GM21367 (cell line): ENCODE data around the gene SPOCK1.

Experiments used
- ATAC-seq: cut with Tn5 transposase; IDR thresholded peaks from one replicate; pipeline ENCODE4 v1.9.1; 2021; ENCODE audit not compliant: unreplicated experiment

The SPOCK1 gene

DNA sequence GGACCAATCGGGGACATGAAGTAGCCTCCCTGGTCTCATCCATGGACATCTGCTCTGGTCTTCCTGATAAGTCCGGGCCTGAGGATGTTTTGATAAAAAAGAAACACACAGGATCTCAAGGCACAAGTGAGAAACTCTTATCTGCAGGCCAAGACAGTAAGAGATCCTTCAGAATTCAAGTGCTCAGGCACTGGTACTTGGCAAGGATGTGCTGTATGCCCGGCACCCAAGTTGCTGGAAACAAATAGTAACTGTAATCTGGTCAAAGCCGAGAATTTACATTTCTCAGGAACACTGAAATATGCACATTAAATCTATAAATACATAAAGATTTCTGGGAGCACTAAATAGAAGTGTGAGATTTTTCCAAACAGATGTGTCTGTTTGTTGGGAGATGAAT lies 165.7 kb downstream of the SPOCK1 start:
- ATAC-seq = no peak

- ATAC-seq = no peak
Measured at GRCh38 chr5:137332296-137332695, 166.8 kb downstream of the SPOCK1 start.

GRCh38 chr5:137329586-137330296 lies 169.4 kb downstream of the SPOCK1 start:
- no peak for ATAC-seq

GRCh38 chr5:137328991-137329390 lies 170.1 kb downstream of the SPOCK1 start:
- no peak for ATAC-seq

DNA sequence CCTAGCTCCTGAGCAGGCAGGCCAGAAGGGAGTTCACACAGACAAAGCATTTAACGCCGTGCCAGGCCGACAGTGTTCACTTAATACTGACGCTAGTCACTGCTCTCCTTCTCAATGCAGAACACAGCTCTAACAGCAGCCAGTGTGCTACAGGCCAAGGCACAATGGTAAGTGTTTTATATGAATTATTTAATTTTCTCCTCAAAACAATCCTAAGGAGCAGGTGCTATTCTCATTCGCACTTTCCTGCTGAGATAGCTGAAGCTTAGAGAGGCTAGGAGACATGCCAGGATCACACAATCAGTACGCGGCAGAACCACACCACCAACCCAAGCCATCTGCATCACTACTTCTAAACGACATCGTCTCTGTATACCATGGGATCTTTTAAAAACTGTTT lies 170.7 kb downstream of the SPOCK1 start:
- ATAC-seq = no peak

DNA sequence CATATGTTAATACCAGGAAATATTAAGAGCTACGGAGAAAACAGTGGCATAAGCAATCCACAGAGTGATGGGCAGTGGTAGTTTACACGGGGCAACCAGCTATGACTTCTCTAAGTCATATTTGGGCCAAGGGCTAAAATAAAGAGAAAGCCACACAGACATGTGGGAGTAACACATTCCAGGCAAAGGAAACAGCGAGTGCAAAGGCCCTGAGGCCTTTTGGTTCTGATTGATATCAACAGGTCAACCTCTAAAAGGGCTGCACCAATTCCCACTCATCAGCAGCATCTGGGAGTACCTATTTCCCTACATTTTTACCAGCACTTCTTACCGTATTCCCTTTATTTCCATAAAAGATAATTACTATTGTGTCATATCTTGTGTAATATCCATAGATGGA lies 173.4 kb downstream of the SPOCK1 start:
- ATAC-seq = no peak

GRCh38 chr5:137320056-137321045 lies 178.8 kb downstream of the SPOCK1 start:
- ATAC-seq = no peak

DNA sequence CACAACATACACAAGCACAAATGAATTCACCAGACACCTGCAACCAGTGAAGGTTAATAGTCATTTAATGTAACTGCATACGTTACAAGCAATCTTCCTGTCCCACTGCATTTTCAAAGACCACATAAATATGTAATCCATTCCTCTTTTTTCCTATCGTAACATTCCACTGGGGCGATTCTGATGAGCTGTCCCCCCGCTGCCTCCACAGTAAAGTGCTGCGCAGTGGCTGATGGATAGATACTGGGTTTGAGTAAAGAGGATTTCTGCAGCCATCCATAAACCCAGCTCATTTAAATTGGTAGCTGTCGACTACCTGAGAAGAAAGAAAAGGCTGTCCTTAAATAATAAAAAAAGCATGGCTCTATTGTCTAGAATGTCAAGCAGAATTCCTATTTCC lies 181.1 kb downstream of the SPOCK1 start:
- no peak for ATAC-seq

GRCh38 chr5:137316346-137316736 lies 182.8 kb downstream of the SPOCK1 start:
- no peak for ATAC-seq

DNA sequence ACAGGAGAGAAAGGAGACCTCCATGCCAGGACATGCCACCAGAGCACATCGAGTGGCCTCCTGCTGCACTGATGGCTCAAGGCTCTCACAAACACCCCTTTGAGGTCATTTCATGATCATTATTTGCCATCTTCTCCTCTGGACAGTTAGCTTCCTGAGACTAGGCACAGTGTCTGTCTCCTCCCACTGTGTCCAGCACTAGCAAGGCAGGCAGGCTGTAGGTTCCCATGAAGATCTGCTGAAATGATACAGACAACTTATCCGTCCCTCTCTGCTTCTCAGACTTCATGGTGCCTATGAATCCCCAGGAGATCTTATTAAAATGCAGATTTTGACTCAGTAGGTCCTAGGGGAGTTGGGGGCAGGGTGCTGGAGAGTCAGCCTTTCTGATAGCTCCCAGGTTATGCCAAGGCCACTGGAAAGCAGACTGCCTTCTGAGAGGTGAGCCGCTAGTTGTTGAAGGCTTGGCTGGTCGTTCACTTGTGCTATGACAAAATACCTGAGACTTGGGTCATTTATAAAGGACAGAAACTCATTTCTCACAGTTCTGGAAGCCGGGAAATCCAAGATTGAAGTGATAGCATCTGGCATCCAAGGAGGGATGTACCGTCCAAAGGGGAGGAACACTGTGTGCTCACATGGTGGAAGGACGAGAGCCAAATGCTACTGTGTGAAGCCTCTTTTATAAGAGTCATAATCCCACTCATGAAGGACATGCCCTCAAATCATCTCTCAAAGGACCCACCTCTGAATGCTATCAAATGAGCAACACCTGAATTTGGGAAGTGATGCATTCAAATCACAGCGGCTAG lies 183.4 kb downstream of the SPOCK1 start:
- no peak for ATAC-seq

GRCh38 chr5:137315109-137315508 lies 184.0 kb downstream of the SPOCK1 start:
- no peak for ATAC-seq

GRCh38 chr5:137313526-137314175 lies 185.5 kb downstream of the SPOCK1 start:
- no peak for ATAC-seq

DNA sequence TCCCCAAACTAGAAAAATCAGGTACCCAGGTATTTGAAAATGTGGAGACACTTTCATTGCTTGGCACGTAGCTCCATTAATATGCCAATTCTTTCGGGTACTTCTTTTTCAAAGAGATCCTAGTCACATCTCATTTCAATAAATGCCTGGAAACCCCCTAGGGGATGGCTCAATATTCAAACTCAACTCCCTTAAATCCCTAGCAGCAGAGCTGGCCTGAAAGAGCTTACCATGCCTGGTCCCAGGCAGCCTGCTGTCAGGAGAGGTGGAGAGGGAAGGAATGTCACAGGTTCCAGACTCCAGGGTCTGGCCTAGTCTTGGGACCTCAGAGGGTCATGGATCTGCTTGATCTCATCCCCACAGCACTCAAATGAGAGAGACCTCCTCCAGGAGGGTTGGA lies 187.1 kb downstream of the SPOCK1 start:
- no peak for ATAC-seq

GRCh38 chr5:137310051-137310730 lies 188.9 kb downstream of the SPOCK1 start:
- no peak for ATAC-seq

GRCh38 chr5:137309290-137309689 lies 189.8 kb downstream of the SPOCK1 start:
- no peak for ATAC-seq

DNA sequence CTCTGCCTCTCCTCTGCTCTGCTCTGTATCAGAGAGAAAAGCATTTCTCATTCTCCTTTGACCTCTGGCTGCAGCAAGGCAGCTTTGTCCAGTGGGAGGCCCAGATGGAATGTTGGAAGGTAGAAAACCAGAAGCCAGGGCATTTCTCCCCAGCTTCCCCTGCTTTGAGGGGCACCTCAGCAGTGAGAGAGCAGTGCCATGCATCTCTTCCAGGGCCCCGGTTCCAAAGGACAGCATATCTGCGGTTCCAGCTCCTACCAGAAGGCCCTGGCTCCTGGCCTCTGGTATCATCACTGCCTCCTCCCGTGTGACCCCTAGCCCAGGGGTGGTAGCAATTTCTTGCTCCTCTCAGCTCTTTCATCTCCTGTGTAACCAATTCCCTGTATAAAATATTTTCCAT lies 190.8 kb downstream of the SPOCK1 start:
- no peak for ATAC-seq

- no peak for ATAC-seq
Measured at GRCh38 chr5:137306903-137307302, 192.2 kb downstream of the SPOCK1 start.

DNA sequence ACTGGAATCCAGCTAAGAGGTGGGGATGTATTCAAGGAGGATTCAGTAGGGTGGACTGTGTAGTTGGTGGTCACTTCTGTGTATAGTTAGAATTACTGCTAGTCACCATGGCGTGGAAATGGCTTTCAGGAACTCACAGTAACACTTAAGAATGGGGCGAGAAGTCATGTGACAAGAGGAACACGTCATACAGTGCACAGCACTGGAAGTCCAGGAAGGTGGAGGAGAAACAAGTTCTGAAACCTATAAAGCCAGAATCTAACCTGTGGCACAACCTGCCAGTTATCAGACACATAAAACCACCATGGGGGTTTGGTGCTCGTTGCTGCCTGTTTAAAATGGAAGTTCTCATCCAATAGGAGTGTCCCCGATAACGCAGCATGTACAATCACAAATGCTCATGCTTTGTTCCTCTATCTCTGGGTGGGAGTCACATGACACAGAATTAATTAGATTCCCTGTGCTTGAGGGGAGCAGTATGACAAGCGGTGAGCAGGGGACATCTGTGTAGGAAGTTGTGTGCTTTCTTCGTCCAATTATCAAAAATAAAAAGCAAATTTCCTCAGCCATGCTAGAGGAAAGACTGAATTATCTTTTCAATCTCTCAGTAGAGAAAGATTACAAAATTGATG lies 193.0 kb downstream of the SPOCK1 start:
- no peak for ATAC-seq

GRCh38 chr5:137304226-137304874 lies 194.8 kb downstream of the SPOCK1 start:
- no peak for ATAC-seq
